ENCODE data around the gene IL15. TPM values are rescaled to one million over a fixed set of nuclear protein-coding genes. Genes with fewer than 3 reads are reported as not detected.
A peak's percentile ranks its signal among the peaks of the same experiment; 100 is the strongest.
"Not testable (repeated sequence)": the region's sequence is repeated elsewhere in the genome, so short reads cannot be mapped to it uniquely, and the experiment has no call there.

The IL15 gene, protein sequence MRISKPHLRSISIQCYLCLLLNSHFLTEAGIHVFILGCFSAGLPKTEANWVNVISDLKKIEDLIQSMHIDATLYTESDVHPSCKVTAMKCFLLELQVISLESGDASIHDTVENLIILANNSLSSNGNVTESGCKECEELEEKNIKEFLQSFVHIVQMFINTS
- 3.4 and 3.5 TPM in 2 replicates for total RNA-seq

GRCh38 chr4:141636082-141636770 is at the start of gene IL15:
Gene IL15 (plus strand): TSS chr4:141636583. CDS start chr4:141719465, 82,882 bp downstream.
- Mint-ChIP-seq H3K4me3 (peak within 1 kb of the TSS; percentile 94), H3K9me3 (no peaks in the 10 kb centered on the region), H3K27ac (peak within 1 kb of the TSS; percentile 84), H3K4me1 (peaks cover 39% of the 10 kb centered on the region), H3K27me3 (no peaks in the 10 kb centered on the region), H3K36me3 (ENCODE audit: low read depth) (no peaks in the 10 kb centered on the region)
- intact Hi-C loops (cut with micrococcal nuclease): loop anchor here (2.0 to 10.0 kb wide), 5 partner anchors 69 to 1699 kb away; partner anchors contain the start of genes GAB1, SCOC and ZNF330
- peak; percentile 73 for ATAC-seq (ENCODE audit: low read depth)
- peak; percentile 35 for DNase-seq
- TF ChIP-seq, protein P1, sequence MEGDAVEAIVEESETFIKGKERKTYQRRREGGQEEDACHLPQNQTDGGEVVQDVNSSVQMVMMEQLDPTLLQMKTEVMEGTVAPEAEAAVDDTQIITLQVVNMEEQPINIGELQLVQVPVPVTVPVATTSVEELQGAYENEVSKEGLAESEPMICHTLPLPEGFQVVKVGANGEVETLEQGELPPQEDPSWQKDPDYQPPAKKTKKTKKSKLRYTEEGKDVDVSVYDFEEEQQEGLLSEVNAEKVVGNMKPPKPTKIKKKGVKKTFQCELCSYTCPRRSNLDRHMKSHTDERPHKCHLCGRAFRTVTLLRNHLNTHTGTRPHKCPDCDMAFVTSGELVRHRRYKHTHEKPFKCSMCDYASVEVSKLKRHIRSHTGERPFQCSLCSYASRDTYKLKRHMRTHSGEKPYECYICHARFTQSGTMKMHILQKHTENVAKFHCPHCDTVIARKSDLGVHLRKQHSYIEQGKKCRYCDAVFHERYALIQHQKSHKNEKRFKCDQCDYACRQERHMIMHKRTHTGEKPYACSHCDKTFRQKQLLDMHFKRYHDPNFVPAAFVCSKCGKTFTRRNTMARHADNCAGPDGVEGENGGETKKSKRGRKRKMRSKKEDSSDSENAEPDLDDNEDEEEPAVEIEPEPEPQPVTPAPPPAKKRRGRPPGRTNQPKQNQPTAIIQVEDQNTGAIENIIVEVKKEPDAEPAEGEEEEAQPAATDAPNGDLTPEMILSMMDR (IDR thresholded peaks at IDR 0.05): no peak
- CTCF ChIA-PET: no interaction called here
- POLR2A ChIA-PET: interaction anchor here (0.7 to 0.9 kb wide), 2 partner anchors 13 to 70 kb away, joined by 3 read pairs; no protein-coding TSS in a partner anchor

- ATAC-seq (ENCODE audit: low read depth): no peak
- H3K4me1 Mint-ChIP-seq: no peaks in the 10 kb centered on the region
- TF ChIP-seq, protein P1 (IDR thresholded peaks at IDR 0.05): no peak
- CTCF ChIA-PET: no interaction called here
- H3K27ac Mint-ChIP-seq: no peak overlapping the region
- H3K36me3 Mint-ChIP-seq (ENCODE audit: low read depth): no peaks in the 10 kb centered on the region
- intact Hi-C loops (cut with micrococcal nuclease): no loop called here
- POLR2A ChIA-PET: no interaction called here
- no peak for DNase-seq
- H3K27me3 Mint-ChIP-seq: no peaks in the 10 kb centered on the region
- no peak overlapping the region for H3K4me3 Mint-ChIP-seq
- peaks cover 22% of the 10 kb centered on the region for H3K9me3 Mint-ChIP-seq
These were observed 48.5 kb upstream of the IL15 start for GRCh38 chr4:141587897-141588296.

DNA sequence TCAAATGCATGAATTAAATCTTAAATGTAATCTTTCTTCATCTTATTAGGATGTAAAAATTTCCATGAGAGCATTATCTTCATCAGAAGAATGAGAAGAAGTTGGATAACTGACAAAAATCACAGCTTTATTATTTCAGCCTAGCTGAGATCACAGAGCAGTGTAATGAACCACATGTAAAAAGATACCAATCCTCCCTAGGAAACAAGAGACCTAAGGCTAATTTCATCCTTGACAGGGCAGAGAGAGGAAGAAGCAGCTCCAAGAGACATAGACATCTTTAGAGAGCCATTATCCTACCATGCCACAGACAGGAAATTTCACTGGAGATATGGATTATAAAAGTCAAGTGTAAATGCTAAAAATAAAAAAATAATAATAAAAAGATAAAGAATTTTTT is 40.9 kb upstream of the IL15 start:
- H3K36me3 Mint-ChIP-seq (ENCODE audit: low read depth): no peaks in the 10 kb centered on the region
- DNase-seq (no peak), ATAC-seq (ENCODE audit: low read depth) (no peak)
- TF ChIP-seq, protein P1 (IDR thresholded peaks at IDR 0.05): no peak
- H3K4me1 Mint-ChIP-seq: no peaks in the 10 kb centered on the region
- peaks cover 2% of the 10 kb centered on the region for H3K9me3 Mint-ChIP-seq
- intact Hi-C loops (cut with micrococcal nuclease): no loop called here
- POLR2A ChIA-PET: no interaction called here
- H3K4me3 Mint-ChIP-seq: no peak overlapping the region
- no peaks in the 10 kb centered on the region for H3K27me3 Mint-ChIP-seq
- CTCF ChIA-PET: no interaction called here
- H3K27ac Mint-ChIP-seq: no peak overlapping the region

- Mint-ChIP-seq H3K27ac (no peak overlapping the region), H3K9me3 (peaks cover 3% of the 10 kb centered on the region), H3K27me3 (peaks cover 2% of the 10 kb centered on the region), H3K36me3 (ENCODE audit: low read depth) (no peaks in the 10 kb centered on the region), H3K4me3 (no peak overlapping the region), H3K4me1 (no peaks in the 10 kb centered on the region)
- ChIA-PET CTCF (no interaction called here), POLR2A (no interaction called here)
- DNase-seq: no peak
- intact Hi-C loops (cut with micrococcal nuclease): no loop called here
- ATAC-seq (ENCODE audit: low read depth): no peak
- TF ChIP-seq, protein P1 (IDR thresholded peaks at IDR 0.05): no peak
These were observed 36.5 kb upstream of the IL15 start for GRCh38 chr4:141599853-141600252.

DNA sequence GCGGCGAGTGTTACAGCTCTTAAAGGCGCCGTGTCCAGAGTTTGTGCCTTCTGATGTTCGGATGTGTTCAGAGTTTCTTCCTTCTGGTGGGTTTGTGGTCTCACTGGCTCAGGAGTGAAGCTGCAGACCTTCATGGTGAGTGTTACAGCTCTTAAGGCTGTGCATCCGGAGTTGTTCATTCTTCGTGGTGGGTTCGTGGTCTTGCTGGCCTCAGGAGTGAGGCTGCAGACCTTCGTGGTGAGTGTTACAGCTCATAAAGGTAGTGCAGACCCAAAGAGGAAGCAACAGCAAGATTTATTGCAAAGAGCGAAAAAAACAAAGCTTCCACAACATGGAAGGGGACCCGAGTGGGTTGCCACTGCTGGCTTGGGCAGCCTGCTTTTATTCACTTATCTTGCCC is 31.7 kb upstream of the IL15 start:
- H3K9me3 Mint-ChIP-seq, POLR2A ChIA-PET: not testable (repeated sequence)
- peak overlapping the region; percentile 4 for H3K4me3 Mint-ChIP-seq

More for the DNA sequence above, 31.7 kb upstream of the IL15 start:
- ATAC-seq (ENCODE audit: low read depth); H3K36me3 Mint-ChIP-seq (ENCODE audit: low read depth); DNase-seq; CTCF ChIA-PET; H3K27me3 Mint-ChIP-seq; H3K27ac Mint-ChIP-seq; H3K4me1 Mint-ChIP-seq; intact Hi-C loops (cut with micrococcal nuclease): not testable (repeated sequence)

Data from activated B cell treated with CpG ODN at 0.5 μM for 24 hours (primary cell).